GM18511 (cell line): ENCODE measurements around the gene GRM8.

Source experiments
- ATAC-seq: cut with Tn5 transposase; IDR thresholded peaks from one replicate; pipeline ENCODE4 v1.9.1; 2021; ENCODE audit warnings: mild to moderate bottlenecking, moderate library complexity; ENCODE audit not compliant: unreplicated experiment

The GRM8 gene

GRCh38 chr7:127233630-127234029 lies 19.1 kb downstream of the GRM8 start:
- ATAC-seq, result no peak

- no peak for ATAC-seq
Observed at GRCh38 chr7:127231415-127231814, 21.3 kb downstream of the GRM8 start.

GRCh38 chr7:127230192-127230925 lies 22.4 kb downstream of the GRM8 start:
- no peak for ATAC-seq

GRCh38 chr7:127226685-127227374 lies 25.9 kb downstream of the GRM8 start:
- no peak for ATAC-seq

- no peak for ATAC-seq
Observed at GRCh38 chr7:127221731-127222130, 31.0 kb downstream of the GRM8 start.

GRCh38 chr7:127214956-127215718 lies 37.6 kb downstream of the GRM8 start:
- no peak for ATAC-seq

- ATAC-seq, result no peak
Observed at GRCh38 chr7:127209886-127210285, 42.9 kb downstream of the GRM8 start.

- ATAC-seq, result no peak
Observed at GRCh38 chr7:127208860-127209259, 43.9 kb downstream of the GRM8 start.

- ATAC-seq, result no peak
Observed at GRCh38 chr7:127208351-127208750, 44.4 kb downstream of the GRM8 start.

- ATAC-seq, result no peak
Observed at GRCh38 chr7:127207806-127208205, 44.9 kb downstream of the GRM8 start.

- no peak for ATAC-seq
Observed at GRCh38 chr7:127207230-127207629, 45.5 kb downstream of the GRM8 start.

- ATAC-seq, result no peak
Observed at GRCh38 chr7:127194571-127194970, 58.2 kb downstream of the GRM8 start.

- ATAC-seq, result no peak
Observed at GRCh38 chr7:127189886-127190285, 62.9 kb downstream of the GRM8 start.

- no peak for ATAC-seq
Observed at GRCh38 chr7:127189074-127189473, 63.7 kb downstream of the GRM8 start.

GRCh38 chr7:127187740-127188139 lies 65.0 kb downstream of the GRM8 start:
- no peak for ATAC-seq

- no peak for ATAC-seq
Observed at GRCh38 chr7:127186686-127187085, 66.1 kb downstream of the GRM8 start.

GRCh38 chr7:127177156-127177555 lies 75.6 kb downstream of the GRM8 start:
- ATAC-seq, result no peak

- ATAC-seq, result no peak
Observed at GRCh38 chr7:127162366-127162765, 90.4 kb downstream of the GRM8 start.

- ATAC-seq, result peak; percentile 75
Observed at GRCh38 chr7:127158659-127159058, 94.1 kb downstream of the GRM8 start.

GRCh38 chr7:127154958-127155357 lies 97.8 kb downstream of the GRM8 start:
- no peak for ATAC-seq

- ATAC-seq, result no peak
Observed at GRCh38 chr7:127154101-127154500, 98.6 kb downstream of the GRM8 start.

- no peak for ATAC-seq
Observed at GRCh38 chr7:127153315-127153714, 99.4 kb downstream of the GRM8 start.
